NCI-H146 (cell line): ENCODE measurements around the gene SBNO2.
A peak's percentile ranks its signal among the peaks of the same experiment; 100 is the strongest.

Experiments used
- DNase-seq: peaks from one replicate; lab custom pipeline; 2025; lab: John Stamatoyannopoulos, UW

Gene SBNO2

DNA sequence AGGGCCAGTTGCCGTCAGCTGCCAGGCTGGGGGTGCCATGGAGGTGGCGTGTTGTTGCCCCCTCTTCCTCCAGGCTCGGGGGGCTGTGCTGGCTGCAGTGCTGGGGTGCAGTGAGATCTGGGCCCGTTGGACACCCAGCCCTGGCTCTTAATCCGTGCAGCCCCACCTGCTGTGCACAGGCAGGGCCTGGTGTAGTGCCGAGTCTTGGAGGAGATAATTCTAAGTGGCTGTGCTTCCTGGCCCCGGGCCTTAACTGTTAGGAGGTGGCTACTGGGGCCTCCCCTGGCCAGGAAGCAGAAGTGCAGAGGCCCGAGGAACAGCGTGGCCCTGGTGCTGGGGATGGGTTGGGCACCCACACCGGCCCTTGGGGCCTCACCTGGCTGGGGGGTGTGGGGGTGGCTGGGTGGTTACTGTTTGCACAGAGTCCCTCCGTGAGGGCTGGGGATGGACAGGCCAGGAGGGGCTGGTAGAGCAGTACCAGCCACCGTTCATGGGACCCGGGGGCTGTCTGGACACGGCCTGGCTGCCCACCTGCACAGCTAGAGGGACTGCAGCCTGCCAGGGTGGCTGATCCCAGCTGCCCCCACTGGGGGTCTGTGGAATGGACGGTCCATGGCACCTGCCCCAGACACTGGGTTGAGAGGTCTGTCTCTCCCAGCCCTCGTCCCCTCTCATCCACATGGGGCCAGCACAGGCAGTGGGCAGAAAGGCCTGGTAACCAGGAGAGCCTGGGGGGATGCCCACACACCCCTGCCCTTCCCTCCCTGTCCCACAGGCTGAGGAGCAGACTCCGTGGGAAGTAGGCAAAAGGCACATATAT is 67.0 kb downstream of the SBNO2 start:
- no peak for DNase-seq

DNA sequence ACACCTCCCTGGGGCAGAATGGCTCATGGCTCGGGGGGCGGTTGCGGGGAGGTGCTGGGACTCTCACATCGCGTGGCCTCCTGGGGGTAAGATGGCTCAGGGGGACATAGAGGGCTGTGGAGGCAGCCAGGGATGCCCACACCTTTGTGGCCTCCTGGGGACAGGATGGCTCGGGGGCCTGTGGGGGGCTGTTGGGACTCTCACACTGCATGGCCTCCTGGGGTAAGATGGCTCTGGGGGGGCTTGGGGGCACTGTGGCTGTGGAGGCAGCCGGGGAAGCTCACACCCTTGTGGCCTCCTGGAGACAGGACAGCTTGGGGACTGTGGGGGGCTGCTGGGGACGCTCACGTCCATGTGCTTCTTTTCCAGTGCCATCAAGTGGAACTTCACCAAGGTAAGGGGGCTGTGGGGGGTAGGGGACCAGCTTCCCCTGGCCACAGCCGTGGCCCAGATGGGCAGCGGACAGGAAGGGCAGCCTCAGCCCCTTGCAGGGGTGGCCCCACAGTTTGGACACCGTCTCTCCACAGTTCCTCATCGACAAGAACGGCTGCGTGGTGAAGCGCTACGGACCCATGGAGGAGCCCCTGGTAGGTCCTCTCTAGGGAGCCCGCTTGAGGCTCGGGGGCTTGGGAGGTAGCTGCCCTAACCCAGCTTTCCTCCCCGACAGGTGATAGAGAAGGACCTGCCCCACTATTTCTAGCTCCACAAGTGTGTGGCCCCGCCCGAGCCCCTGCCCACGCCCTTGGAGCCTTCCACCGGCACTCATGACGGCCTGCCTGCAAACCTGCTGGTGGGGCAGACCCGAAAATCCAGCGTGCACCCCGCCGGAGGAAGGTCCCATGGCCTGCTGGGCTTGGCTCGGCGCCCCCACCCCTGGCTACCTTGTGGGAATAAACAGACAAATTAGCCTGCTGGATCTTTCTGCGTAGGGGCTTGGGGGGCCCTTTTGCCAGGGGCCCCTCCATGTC is 67.9 kb downstream of the SBNO2 start:
- DNase-seq: no peak

DNA sequence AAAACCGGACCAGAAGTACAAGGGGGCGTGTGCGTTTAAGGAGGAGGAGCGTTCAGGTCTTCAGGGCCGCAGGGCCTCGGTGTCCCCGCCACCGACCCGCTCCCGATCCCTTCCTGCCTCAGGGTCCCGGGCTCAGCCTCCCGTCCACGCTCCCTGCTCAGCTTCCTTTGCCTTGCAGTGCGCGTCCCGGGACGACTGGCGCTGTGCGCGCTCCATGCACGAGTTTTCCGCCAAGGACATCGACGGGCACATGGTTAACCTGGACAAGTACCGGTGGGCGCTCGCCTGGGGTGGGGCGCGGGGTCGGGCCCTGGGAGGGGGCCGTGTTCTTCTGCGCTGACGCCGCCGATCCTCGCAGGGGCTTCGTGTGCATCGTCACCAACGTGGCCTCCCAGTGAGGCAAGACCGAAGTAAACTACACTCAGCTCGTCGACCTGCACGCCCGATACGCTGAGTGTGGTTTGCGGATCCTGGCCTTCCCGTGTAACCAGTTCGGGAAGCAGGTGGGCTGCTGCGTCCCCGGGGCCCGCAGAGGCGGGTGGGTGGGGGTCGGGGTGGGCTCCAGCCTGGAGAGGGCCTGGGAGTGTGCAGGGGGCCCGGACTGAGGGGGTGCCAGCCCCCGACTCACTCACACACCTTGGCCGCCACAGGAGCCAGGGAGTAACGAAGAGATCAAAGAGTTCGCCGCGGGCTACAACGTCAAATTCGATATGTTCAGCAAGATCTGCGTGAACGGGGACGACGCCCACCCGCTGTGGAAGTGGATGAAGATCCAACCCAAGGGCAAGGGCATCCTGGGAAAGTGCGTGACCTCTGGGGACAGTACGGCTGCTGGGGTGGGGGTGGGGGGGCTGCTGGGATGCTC is 68.8 kb downstream of the SBNO2 start:
- no peak for DNase-seq

GRCh38 chr19:1104311-1105007 is 69.6 kb downstream of the SBNO2 start:
- DNase-seq: peak; percentile 57

DNA sequence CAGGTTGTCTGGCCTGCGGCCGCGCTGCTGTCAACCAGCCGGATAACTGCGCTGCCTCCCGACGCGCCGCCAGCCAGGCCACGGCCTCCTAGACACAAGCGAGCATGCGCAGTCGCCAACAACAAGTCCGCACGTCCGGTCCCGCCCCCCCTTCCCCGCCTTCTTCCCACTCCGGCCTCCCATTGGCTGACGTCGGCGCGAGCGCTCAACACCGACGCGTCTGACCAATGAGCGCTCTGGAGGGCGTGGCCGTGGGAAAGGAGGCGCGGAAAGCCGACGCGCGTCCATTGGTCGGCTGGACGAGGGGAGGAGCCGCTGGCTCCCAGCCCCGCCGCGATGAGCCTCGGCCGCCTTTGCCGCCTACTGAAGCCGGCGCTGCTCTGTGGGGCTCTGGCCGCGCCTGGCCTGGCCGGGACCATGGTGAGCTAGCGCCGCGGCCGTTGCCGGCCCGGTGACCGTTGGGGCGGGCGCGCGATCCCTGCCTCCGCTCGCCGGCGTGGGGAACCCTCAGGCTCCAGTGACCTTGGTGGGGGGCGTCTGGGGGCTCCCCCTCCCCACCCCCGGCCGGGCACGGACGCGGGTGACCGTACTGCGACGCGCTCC is 70.3 kb downstream of the SBNO2 start, which contains the start of gene GPX4:
Gene GPX4, plus strand, starts transcription at position 287 of the 603 bp plus-strand sequence. Its CDS starts 50 bp downstream, at position 337.
- DNase-seq: peak; percentile 97

DNA sequence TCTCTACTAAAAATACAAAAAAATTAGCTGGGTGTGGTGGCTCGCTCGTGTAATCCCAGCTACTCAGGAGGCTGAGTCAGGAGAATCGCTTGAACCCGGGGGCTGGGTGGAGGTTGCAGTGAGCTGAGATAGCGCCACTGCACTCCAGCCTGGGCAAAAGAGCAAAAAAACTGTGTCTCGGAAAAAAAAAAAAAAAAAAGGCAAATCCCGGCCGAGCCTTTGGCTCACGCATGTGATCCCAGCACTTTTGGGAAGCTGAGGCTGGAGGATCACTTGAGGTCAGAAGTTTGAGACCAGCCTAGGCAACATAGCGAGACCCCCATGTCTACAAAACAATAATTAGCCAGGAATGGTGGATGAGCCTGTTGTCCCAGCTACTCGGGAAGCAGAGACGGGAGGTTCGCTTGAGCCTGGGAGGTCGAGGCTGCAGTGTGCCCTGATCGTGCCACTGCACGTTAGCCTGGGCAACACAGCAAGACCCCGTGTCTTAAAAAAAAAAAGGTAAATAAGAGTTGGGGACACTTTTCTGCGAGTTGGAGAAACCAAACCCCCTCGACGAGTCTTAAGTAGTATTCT is 70.8 kb downstream of the SBNO2 start:
- no peak for DNase-seq

DNA sequence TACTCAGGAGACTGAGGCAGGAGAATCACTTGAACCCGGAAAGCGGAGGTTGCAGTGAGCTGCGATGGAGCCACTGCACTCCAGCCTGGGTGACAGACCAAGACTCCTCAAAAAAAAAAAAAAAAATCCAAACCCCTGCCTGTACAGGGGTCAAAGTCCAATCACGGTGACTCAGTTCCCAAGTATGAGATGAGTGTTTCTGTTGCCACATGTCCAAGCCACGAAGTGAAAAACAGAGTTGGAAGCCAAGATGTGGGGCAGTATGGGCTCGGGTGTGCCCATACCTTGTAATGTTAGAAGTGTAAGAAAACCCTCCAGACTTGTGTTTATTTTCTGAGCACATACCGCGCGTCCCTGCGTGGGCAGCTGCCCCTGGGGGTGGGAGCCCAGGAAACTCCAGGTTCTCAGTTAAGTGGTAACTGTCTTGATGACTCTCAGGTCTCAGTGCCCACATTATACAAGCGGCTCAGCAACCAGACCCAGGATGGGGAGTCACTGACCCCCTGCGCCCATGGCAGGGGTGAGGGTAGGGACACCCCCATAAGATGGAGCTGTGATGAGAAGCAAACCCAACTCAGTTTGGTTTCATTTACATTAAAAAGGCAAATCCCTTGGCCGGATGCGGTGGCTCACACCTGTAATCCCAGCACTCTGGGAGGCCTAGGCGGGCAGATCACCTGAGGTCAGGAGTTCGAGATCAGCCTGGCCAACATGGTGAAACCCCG is 71.5 kb downstream of the SBNO2 start:
- no peak for DNase-seq

DNA sequence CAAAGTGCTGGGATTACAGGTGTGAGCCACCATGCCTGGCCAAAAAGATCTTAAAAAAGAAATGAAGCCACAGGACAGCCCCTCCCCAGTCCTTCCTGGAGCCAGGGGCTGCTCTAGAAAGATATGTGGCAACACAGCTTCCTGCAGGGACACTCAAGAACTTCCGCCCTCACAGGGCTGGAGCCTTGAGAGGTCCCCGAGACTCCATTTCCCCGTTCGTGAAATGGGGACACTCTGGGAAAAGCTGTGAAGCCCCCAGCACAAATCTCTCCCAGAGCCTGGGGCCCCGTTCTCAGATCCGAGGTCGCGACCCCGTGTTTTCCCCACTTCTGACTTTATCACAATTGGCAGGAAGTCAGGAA is 72.8 kb downstream of the SBNO2 start:
- no peak for DNase-seq

- DNase-seq: peak; percentile 21
Measured at GRCh38 chr19:1098177-1099051, 75.7 kb downstream of the SBNO2 start.

GRCh38 chr19:1097810-1098176 is 76.3 kb downstream of the SBNO2 start:
- no peak for DNase-seq

DNA sequence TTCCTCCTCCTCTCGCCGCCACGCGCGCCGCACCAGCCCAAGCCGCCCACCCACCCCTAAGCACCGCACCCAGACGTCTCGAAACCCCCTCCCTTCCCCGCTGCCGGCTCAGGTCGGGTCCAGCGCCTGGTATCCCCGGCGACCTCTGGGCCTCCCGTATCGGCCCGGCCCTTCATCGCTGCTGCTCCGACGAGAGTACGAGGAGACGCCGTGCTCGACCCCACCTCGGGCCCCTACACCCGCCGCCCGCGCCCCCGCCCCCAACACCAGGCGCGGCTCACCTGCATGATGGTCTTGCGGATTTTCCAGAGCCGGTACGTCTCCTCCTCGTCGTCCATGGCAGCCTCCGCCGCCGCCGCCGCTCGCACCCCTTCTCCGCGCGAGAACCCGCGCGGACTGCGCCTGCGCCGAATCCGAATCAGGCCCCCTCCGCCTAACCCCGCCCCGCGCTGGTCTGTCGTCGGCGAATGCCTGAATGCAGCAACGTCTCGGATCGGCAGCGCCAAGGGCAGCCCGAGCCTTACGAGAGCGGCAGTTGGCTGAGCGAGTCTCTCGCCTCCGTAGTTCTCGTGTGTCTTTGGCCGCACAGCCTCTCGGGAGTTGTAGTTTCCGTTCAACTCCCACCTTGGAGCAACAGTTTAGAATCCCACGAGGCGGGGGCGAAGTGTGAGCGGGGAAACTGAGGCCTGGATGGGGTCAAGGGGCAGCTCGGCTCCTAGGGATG is 78.9 kb downstream of the SBNO2 start, which contains the start of gene POLR2E:
Gene POLR2E, minus strand, starts transcription at position 398 of the 724 bp plus-strand sequence. Its CDS starts 60 bp downstream, at position 338.
- peak; percentile 92 for DNase-seq

DNA sequence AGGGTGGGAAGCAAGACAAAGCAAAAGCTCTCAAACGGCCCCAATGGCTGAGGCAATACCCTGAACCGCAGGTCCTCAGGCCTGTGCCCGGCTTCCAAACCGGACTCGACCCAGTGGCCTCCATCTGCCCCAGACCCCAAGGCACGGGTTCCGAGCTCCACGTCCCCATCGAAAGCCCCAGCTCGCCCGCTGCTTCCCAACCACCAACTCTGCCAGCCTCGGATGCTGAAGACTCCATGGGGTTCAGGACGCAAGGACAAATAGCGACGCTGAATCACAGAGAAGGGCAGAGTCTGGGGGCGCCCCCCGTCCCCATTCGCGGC is 79.5 kb downstream of the SBNO2 start:
- DNase-seq: no peak

- no peak for DNase-seq
Measured at GRCh38 chr19:1093811-1094553, 80.1 kb downstream of the SBNO2 start.

GRCh38 chr19:1093330-1093729 is 80.7 kb downstream of the SBNO2 start:
- no peak for DNase-seq

DNA sequence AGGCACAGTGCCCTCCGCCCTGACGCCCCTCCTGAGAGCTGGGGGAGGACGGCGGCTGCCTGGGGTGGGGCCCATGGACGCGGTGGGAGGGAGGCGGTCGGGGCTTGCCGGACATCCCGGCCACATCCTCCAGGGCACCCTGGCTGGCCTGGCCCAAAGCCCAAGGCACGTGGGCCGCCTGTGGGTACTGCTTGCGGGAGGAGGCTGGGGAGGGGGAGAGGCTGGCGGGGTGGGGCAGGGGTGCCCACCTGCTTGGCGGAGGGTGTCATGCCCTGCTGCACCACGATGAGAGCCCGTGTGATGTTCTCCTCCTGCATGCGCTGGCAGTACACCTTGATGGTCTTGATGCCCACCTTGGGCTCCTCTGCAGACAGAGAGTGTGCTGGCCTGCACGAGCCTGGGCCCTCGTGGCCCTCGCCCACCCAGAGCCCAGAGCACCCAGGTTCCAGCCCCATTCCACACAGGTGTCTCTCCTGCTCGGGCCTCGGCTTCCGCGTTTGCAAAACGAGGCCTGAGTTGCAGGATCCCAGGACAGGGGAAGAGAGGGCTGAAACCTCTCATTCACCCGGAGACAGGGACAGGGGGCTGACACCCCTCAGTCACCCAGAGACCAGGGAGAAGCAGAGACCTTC is 82.4 kb downstream of the SBNO2 start:
- no peak for DNase-seq

GRCh38 chr19:1090731-1091543 is 83.1 kb downstream of the SBNO2 start:
- DNase-seq: no peak
